GM18951 (cell line): Measurements from ENCODE around the gene RPN1.

Experiments
- POLR2A ChIP-seq: IDR thresholded peaks from 4 replicates; pipeline ENCODE4 v1.6.1; 2011; ENCODE audit warnings: mild to moderate bottlenecking; ENCODE audit not compliant: insufficient read length, insufficient read depth; ENCODE audit errors: extremely low read depth
- in situ Hi-C: fragments of 300-500 bp; cut with MboI; formaldehyde crosslinking; loops from one replicate; pipeline ENCODE4 v1.12.0; 2022; ENCODE audit warnings: low sequenced_read_pairs, mixed read lengths, inconsistent platforms; ENCODE audit not compliant: unreplicated experiment

Gene RPN1

DNA sequence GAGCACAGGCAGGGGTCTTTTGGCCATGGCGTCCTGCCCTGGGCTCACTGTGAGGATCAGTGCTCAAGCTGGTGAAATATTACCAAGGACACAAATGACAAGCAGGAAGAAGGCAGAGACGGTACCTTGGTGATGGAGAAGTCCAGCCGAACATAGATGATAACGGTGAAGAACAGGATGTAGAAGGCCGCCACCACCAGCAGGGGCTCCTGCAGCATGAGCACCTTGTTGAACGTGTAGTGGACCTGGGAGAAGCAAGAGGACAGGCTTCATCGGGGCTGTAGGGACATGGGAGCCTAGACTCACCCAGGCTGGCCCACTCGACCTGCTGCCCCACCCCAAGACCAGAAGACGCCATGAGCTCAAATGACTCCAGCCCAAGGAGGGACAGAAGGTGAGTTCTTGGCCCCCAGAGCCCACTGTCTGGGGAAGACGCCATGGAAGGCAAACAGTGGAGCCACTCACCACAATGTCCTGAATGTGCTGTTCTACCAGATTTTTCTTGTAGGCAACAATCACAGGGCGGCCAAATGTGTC lies 25.1 kb downstream of the RPN1 start:
- in situ Hi-C loops, result no loop called here
- TF ChIP-seq POLR2A, result no peak

DNA sequence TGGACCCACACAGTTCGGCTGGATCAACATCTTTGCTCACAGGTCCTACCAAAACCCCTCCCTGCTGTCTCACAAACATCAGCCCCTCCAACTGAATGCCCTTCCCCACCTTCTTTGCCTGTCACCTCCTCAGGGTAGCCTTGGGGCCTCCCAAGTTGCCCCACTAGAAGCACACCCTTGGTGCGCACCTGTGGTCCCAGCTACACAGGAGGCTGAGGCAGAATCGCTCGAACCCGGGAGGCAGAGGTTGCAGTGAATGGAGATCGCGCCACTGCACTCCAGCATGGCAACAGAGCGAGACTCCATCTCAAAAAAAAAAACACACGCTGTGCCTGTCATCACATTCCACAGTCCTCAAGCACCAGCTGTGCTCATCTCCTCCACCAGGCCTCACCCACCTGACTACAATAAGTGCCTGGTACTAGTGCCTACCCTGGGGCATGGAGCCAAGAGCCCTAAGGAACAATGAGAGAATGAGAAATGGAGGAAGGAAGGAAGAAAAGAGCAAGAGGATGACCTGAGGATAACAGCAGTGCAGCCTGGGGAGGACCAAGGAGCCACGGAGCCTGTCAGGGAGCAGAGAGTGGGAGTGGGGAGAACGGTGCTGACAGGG lies 26.0 kb downstream of the RPN1 start:
- in situ Hi-C loops, result no loop called here
- TF ChIP-seq POLR2A, result no peak

- no peak for TF ChIP-seq POLR2A
- in situ Hi-C loops, result no loop called here
These were observed 26.8 kb downstream of the RPN1 start for GRCh38 chr3:128623762-128624176.

DNA sequence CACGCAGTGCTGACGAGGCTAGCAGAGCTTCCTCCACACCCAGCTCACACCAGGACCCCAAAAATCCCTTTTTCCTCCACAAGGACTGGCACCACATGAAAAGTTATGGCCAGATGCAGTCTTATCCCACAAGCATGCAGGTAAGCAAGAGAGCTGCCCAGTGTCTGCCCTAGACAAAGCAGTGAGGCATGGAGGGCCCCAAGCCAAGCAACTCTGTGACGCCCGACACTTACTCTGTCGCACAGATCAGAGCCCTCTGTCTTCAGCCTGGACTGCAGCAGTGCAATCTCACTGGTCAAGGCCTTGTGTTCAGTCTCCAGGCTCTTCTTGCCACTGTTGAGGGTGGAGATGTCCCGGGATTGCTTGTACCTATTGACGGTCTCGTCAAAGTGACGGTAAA lies 28.7 kb downstream of the RPN1 start:
- no peak for TF ChIP-seq POLR2A
- in situ Hi-C loops, result no loop called here

- in situ Hi-C loops, result no loop called here
These were observed 29.4 kb downstream of the RPN1 start for GRCh38 chr3:128621234-128621633.

GRCh38 chr3:128620268-128620691 lies 30.3 kb downstream of the RPN1 start:
- TF ChIP-seq POLR2A, result no peak
- in situ Hi-C loops, result no loop called here

More at GRCh38 chr3:128621234-128621633, 29.4 kb downstream of the RPN1 start:
- no peak for TF ChIP-seq POLR2A

- TF ChIP-seq POLR2A, result no peak
- in situ Hi-C loops, result no loop called here
These were observed 31.3 kb downstream of the RPN1 start for GRCh38 chr3:128619146-128619890.

DNA sequence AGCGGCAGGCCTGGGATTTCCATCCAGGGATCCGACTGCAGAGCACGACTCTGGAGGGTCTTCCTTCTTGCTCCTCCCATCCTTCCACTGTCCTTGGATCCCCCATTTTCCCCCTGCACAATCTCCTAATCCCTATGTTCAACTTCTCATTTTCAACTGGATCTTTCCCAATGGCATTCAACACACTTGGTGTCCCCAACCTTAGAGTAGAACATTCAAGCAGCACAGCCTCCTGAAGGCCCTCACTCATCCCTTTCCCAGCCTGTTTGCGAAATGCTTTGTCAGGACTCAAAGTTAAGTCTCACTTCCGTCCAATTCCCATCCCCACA lies 32.3 kb downstream of the RPN1 start:
- TF ChIP-seq POLR2A, result no peak
- in situ Hi-C loops, result no loop called here

GRCh38 chr3:128617557-128618397 lies 32.8 kb downstream of the RPN1 start:
- in situ Hi-C loops, result no loop called here
- TF ChIP-seq POLR2A, result peak; percentile 48

DNA sequence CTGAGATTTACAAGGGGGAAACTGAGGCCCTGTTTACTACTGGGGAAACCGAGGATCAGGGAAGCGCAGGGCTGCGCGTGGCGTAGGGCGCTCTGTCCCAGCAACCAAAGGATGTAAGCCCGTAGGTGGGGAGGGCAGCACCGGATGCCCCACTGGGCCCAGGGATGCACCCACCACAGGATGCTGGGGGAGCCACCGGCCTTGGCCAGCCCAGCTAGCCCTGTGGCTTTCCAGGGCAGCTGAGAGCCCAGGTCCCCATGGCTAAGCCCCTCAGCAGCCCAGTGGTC lies 33.4 kb downstream of the RPN1 start:
- in situ Hi-C loops, result no loop called here
- no peak for TF ChIP-seq POLR2A

DNA sequence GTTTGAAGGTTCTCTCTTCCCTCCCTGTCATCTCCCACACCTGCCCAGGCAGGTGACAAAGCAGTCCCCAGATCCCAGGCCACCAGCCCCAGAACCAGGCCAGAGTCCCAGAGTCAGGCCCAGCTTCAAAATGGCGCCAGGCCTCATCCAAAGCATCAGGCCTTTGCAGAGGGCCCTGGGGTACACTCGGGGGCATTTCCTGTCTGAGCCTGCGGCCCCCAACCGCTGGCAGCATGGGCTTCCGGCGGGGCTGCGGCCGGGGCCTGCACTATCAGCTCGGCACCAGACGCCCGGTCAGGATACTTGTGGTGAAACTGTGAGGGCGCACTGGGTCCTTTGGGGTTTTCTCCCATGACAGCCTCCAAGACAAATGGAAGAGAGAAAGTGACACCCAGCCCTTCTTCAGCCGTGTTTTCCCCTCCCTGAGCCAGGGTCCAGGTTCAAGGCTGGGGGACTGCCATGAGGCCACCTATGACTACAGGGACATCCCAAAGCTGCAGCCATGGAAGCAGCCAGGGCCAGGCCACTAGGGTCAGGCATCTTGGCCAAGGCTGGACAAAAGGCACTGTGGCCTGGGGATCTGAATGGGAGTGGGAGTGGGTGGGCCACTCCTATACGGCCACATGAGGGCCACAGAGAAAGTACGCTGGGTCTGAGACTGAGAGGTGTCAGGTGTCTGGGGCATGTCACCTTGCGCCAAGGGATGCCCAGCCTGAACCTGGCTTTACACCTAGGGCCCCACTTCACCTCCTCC lies 33.9 kb downstream of the RPN1 start:
- in situ Hi-C loops, result no loop called here
- TF ChIP-seq POLR2A, result no peak

DNA sequence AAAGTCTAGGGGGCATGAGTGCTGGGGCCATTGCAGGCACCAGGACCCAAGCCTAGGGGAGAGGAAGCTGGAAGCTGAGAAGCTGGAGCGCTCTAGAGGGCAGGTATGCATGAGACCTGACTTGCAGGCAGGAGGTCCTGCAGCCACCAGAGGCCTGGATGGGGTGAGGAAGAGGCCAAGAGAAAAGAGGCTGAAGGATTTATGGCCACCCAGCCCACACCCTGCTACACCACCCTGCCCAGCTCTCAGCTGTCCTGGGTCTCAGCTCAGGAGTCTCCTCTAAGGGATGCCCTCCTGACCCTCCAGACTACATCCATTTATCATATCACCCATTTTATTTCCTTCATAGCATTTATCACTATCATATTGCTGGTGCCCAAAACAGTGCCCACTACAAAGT lies 36.5 kb downstream of the RPN1 start:
- TF ChIP-seq POLR2A, result no peak
- in situ Hi-C loops, result no loop called here
